ENCODE measurements around the gene FUCA1. TPM values are rescaled to one million over a fixed set of nuclear protein-coding genes. Genes with fewer than 3 reads are reported as not detected.

FUCA1 gene
- total and polyA plus RNA-seq, 10 of the 15 experiments (the other 5 are each of a cell fraction or from before 2014, with no cell fraction given) = 33.3 to 117 (median 52.6) TPM

GRCh38 chr1:23908453-23909341, 40.6 kb upstream of the FUCA1 start (continued):
- peak; percentile 63 for TF ChIP-seq MEF2B (IDR thresholded peaks at IDR 0.05; ENCODE audit: partially characterized antibody, poor library complexity, severe bottlenecking)
- no peak for TF ChIP-seq BACH1 (IDR thresholded peaks at IDR 0.05; ENCODE audit: borderline replicate concordance)
- no peak for TF ChIP-seq CHD2 (IDR thresholded peaks at IDR 0.05; ENCODE audit: borderline replicate concordance, low read depth, low read length)
- no peak for TF ChIP-seq NFIC (IDR thresholded peaks at IDR 0.05; ENCODE audit: low read depth, low read length)
- TF ChIP-seq, protein P1, sequence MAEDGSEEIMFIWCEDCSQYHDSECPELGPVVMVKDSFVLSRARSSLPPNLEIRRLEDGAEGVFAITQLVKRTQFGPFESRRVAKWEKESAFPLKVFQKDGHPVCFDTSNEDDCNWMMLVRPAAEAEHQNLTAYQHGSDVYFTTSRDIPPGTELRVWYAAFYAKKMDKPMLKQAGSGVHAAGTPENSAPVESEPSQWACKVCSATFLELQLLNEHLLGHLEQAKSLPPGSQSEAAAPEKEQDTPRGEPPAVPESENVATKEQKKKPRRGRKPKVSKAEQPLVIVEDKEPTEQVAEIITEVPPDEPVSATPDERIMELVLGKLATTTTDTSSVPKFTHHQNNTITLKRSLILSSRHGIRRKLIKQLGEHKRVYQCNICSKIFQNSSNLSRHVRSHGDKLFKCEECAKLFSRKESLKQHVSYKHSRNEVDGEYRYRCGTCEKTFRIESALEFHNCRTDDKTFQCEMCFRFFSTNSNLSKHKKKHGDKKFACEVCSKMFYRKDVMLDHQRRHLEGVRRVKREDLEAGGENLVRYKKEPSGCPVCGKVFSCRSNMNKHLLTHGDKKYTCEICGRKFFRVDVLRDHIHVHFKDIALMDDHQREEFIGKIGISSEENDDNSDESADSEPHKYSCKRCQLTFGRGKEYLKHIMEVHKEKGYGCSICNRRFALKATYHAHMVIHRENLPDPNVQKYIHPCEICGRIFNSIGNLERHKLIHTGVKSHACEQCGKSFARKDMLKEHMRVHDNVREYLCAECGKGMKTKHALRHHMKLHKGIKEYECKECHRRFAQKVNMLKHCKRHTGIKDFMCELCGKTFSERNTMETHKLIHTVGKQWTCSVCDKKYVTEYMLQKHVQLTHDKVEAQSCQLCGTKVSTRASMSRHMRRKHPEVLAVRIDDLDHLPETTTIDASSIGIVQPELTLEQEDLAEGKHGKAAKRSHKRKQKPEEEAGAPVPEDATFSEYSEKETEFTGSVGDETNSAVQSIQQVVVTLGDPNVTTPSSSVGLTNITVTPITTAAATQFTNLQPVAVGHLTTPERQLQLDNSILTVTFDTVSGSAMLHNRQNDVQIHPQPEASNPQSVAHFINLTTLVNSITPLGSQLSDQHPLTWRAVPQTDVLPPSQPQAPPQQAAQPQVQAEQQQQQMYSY (CRISPR knock-in tag; IDR thresholded peaks at IDR 0.05) = 0 out of 2 replicates have a peak, but pooled peaks have one; percentile 40
- TF ChIP-seq, protein P2, sequence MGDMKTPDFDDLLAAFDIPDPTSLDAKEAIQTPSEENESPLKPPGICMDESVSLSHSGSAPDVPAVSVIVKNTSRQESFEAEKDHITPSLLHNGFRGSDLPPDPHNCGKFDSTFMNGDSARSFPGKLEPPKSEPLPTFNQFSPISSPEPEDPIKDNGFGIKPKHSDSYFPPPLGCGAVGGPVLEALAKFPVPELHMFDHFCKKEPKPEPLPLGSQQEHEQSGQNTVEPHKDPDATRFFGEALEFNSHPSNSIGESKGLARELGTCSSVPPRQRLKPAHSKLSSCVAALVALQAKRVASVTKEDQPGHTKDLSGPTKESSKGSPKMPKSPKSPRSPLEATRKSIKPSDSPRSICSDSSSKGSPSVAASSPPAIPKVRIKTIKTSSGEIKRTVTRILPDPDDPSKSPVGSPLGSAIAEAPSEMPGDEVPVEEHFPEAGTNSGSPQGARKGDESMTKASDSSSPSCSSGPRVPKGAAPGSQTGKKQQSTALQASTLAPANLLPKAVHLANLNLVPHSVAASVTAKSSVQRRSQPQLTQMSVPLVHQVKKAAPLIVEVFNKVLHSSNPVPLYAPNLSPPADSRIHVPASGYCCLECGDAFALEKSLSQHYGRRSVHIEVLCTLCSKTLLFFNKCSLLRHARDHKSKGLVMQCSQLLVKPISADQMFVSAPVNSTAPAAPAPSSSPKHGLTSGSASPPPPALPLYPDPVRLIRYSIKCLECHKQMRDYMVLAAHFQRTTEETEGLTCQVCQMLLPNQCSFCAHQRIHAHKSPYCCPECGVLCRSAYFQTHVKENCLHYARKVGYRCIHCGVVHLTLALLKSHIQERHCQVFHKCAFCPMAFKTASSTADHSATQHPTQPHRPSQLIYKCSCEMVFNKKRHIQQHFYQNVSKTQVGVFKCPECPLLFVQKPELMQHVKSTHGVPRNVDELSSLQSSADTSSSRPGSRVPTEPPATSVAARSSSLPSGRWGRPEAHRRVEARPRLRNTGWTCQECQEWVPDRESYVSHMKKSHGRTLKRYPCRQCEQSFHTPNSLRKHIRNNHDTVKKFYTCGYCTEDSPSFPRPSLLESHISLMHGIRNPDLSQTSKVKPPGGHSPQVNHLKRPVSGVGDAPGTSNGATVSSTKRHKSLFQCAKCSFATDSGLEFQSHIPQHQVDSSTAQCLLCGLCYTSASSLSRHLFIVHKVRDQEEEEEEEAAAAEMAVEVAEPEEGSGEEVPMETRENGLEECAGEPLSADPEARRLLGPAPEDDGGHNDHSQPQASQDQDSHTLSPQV (IDR thresholded peaks at IDR 0.05) = no peak
- TF ChIP-seq TAF1 (IDR thresholded peaks at IDR 0.05; ENCODE audit: borderline replicate concordance, low read depth, low read length) = peak; percentile 12; the same call in 1 of the 2 replicates
- TF ChIP-seq, protein P3, sequence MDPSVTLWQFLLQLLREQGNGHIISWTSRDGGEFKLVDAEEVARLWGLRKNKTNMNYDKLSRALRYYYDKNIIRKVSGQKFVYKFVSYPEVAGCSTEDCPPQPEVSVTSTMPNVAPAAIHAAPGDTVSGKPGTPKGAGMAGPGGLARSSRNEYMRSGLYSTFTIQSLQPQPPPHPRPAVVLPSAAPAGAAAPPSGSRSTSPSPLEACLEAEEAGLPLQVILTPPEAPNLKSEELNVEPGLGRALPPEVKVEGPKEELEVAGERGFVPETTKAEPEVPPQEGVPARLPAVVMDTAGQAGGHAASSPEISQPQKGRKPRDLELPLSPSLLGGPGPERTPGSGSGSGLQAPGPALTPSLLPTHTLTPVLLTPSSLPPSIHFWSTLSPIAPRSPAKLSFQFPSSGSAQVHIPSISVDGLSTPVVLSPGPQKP (IDR thresholded peaks at IDR 0.05; ENCODE audit: low read depth, low read length) = no peak
- no peak for TF ChIP-seq CHD4 (IDR thresholded peaks at IDR 0.05)
- TF ChIP-seq SMARCA5 (IDR thresholded peaks at IDR 0.05) = peak; percentile 23; the same call in 1 of the 2 replicates
- no peak for TF ChIP-seq SUZ12 (IDR thresholded peaks at IDR 0.05; ENCODE audit: unreplicated experiment)
- no peak for TF ChIP-seq SIN3A (IDR thresholded peaks at IDR 0.05; ENCODE audit: low read depth, low read length)
- TF ChIP-seq ZNF217 (IDR thresholded peaks at IDR 0.05) = peak; percentile 64; the same call in 1 of the 2 replicates
- no peak for TF ChIP-seq SIX5 (IDR thresholded peaks at IDR 0.05; ENCODE audit: low read depth, low read length, severe bottlenecking)
- TF ChIP-seq RELA (IDR thresholded peaks at IDR 0.05; ENCODE audit: borderline replicate concordance, partially characterized antibody) = no peak
